ENCODE results near the gene BCL6B.
A peak's percentile ranks its signal among the peaks of the same experiment; 100 is the strongest.
"Not testable (repeated sequence)": the region's sequence is repeated elsewhere in the genome, so short reads cannot be mapped to it uniquely, and the experiment has no call there.

BCL6B gene

DNA sequence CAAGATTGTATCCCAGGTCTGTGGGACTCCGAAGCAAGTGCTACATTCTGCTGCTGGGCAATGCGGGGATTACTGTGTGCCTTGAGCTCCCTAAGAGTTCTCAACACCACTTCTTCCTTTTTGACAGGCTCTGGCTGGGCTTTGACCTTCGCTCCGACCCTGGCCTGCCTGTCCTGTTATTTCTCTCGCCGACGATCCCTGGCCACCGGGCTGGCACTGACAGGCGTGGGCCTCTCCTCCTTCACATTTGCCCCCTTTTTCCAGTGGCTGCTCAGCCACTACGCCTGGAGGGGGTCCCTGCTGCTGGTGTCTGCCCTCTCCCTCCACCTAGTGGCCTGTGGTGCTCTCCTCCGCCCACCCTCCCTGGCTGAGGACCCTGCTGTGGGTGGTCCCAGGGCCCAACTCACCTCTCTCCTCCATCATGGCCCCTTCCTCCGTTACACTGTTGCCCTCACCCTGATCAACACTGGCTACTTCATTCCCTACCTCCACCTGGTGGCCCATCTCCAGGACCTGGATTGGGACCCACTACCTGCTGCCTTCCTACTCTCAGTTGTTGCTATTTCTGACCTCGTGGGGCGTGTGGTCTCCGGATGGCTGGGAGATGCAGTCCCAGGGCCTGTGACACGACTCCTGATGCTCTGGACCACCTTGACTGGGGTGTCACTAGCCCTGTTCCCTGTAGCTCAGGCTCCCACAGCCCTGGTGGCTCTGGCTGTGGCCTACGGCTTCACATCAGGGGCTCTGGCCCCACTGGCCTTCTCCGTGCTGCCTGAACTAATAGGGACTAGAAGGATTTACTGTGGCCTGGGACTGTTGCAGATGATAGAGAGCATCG, 15.4 kb downstream of the BCL6B start:
- no peaks in the 10 kb centered on the region for H3K9me3 ChIP-seq (ENCODE audit: low read length)

DNA sequence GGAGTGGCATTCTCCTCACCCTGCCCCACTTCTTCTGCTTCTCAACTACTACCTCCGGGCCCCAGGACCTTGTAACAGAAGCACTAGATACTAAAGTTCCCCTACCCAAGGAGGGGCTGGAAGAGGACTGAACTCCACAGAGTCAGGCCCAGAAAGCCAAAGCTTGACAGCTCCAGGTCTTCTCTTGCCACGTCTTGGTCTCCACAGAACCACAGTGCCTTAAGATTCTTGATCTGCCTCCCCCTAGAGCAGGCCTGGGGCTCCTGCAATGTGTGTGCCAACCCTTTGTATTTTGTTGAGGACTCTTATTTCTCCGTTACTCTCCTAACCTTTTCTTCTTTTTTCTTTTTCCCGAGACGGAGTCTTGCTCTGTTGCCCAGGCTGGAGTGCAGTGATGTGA, 17.0 kb downstream of the BCL6B start:
- no peak overlapping the region for H3K9ac ChIP-seq (ENCODE audit: low read length)
- no peak overlapping the region for H3K27ac ChIP-seq (ENCODE audit: low read depth, low read length)
- H3K4me3 ChIP-seq (ENCODE audit: low read depth in 1 of 2, low read length in 2 of 2), result no peak overlapping the region
- H3K27me3 ChIP-seq (ENCODE audit: control insufficient read depth in 1 of 2, insufficient read depth in 2 of 2, low read length in 2 of 2), result peaks cover 0 to 25% of the 10 kb centered on the region in 2 donors
- H3K4me1 ChIP-seq (ENCODE audit: insufficient read depth, low read length), result peaks cover 14% of the 10 kb centered on the region
- H3K9me3 ChIP-seq (ENCODE audit: low read length), result no peaks in the 10 kb centered on the region
- no peaks in the 10 kb centered on the region for H3K36me3 ChIP-seq (ENCODE audit: insufficient read depth, low read length)

More for the DNA sequence above, 15.4 kb downstream of the BCL6B start:
- no peak overlapping the region for H3K9ac ChIP-seq (ENCODE audit: low read length)
- H3K4me1 ChIP-seq (ENCODE audit: insufficient read depth, low read length), result peaks cover 14% of the 10 kb centered on the region
- no peaks in the 10 kb centered on the region for H3K36me3 ChIP-seq (ENCODE audit: insufficient read depth, low read length)
- no peak overlapping the region for H3K4me3 ChIP-seq (ENCODE audit: low read depth in 1 of 2, low read length in 2 of 2)
- H3K27me3 ChIP-seq (ENCODE audit: control insufficient read depth in 1 of 2, insufficient read depth in 2 of 2, low read length in 2 of 2), result peaks cover 0 to 15% of the 10 kb centered on the region in 2 donors
- no peak overlapping the region for H3K27ac ChIP-seq (ENCODE audit: low read depth, low read length)

DNA sequence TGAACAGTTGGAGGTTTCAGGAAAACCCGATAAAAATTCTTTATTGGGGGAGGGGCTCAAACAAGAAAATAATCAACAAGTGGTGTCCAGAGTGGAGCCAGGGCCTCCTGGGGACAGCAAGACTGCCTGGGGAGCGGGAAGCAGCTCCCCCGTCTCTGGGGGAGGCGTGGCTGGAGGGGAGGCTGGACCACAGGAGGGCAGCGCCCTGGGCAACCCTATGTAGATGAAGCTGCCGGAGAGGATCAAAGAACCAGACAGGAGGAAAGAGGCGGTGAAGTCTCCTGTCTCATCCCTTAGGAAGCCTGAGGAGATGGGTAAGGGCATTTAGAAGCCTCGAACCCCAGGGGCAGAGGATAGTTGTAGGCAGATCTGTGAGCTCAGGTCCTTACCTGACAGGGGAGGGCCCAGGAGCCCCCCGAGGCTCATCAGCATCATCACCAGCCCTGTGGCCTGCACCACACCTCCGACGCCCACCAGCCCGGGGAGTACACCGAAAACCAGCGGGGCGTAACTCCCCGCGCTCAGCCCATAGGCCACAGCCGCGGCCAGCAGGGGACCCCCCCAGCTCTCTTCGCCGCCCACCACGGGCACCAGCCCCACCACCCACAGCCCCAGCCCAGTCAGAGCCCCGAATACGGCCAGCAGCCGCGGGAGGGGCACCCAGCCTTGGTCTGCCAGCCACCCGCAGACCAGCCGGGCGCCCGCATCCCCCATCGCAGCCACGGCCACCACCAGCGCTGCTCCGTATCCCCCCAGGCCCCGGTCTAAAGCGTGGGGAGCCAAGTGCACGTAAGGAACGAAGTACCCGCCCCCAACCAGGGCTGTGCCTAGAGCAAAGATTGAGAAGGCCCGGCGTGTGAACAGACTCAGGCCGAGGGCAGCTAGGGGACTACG, 19.0 kb downstream of the BCL6B start:
- Histone ChIP-seq H3K27ac (ENCODE audit: low read depth, low read length) (no peak overlapping the region), H3K9me3 (ENCODE audit: low read length) (no peaks in the 10 kb centered on the region), H3K4me1 (ENCODE audit: insufficient read depth, low read length) (peaks cover 10% of the 10 kb centered on the region), H3K27me3 (ENCODE audit: control insufficient read depth in 1 of 2, insufficient read depth in 2 of 2, low read length in 2 of 2) (peaks cover 0 to 25% of the 10 kb centered on the region in 2 donors), H3K9ac (ENCODE audit: low read length) (no peak overlapping the region), H3K36me3 (ENCODE audit: insufficient read depth, low read length) (no peaks in the 10 kb centered on the region), H3K4me3 (ENCODE audit: low read depth in 1 of 2, low read length in 2 of 2) (no peak overlapping the region)

DNA sequence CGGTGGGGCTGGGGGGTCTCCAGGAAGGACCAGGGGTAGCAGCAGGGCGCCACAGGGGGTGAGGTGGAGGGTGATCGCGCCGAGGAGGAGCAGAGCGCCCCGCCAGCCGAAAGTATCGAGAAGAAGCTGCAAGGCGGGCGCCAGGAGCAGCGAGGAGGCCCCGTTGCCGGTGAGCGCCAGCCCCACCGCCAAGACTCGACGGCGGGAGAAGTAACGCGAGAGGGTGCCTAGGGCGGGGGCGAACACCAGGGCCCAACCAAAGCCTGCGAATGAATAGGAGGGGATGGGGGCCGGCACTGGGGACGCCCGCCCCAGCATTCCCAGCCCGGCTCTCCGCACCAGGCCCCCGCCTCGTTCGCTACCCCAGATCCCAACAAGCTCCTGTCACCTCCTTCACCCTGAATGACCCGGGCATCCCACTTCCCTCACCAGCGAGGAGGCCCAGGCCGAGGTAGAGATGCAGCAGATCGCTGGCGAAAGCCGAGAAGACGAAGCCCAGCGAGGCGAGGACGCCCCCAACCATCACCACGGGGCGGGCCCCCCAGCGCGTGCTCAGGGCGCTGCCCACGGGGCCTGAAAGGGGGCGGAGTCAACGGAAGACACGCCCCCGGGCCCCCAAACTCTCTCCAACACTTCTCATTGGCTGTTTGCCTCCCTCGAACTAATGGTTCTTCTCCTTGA, 19.8 kb downstream of the BCL6B start:
- no peak overlapping the region for H3K27ac ChIP-seq (ENCODE audit: low read depth, low read length)
- peaks cover 0 to 25% of the 10 kb centered on the region in 2 donors for H3K27me3 ChIP-seq (ENCODE audit: control insufficient read depth in 1 of 2, insufficient read depth in 2 of 2, low read length in 2 of 2)
- peak overlapping the region; percentile 49 to 55 for H3K4me3 ChIP-seq (ENCODE audit: low read depth in 1 of 2, low read length in 2 of 2)
- no peaks in the 10 kb centered on the region for H3K36me3 ChIP-seq (ENCODE audit: insufficient read depth, low read length)
- H3K9me3 ChIP-seq (ENCODE audit: low read length), result no peaks in the 10 kb centered on the region
- peaks cover 10% of the 10 kb centered on the region for H3K4me1 ChIP-seq (ENCODE audit: insufficient read depth, low read length)
- no peak overlapping the region for H3K9ac ChIP-seq (ENCODE audit: low read length)

DNA sequence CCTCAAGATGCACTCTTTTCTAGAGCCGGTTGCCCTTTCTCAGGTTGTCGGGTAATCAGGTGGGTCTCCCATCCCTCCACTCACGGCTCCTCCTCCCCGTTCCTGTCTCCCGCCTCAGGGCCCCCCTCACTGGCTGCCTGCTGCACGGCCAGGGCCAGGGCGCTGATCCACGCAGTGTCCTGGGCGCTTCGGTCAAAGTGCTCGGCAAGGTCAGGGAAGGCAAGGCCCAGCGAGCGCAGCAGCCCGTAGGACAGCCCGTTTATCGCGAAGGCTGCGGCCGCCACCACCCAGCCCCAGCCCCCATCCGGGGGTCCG, 20.3 kb downstream of the BCL6B start:
- peaks cover 10% of the 10 kb centered on the region for H3K4me1 ChIP-seq (ENCODE audit: insufficient read depth, low read length)
- H3K9ac ChIP-seq (ENCODE audit: low read length), result no peak overlapping the region
- H3K27me3 ChIP-seq (ENCODE audit: control insufficient read depth in 1 of 2, insufficient read depth in 2 of 2, low read length in 2 of 2), result peaks cover 0 to 25% of the 10 kb centered on the region in 2 donors
- peak overlapping the region; percentile 58 for H3K27ac ChIP-seq (ENCODE audit: low read depth, low read length)
- H3K9me3 ChIP-seq (ENCODE audit: low read length), result no peaks in the 10 kb centered on the region
- peak overlapping the region; percentile 49 to 55 for H3K4me3 ChIP-seq (ENCODE audit: low read depth in 1 of 2, low read length in 2 of 2)
- H3K36me3 ChIP-seq (ENCODE audit: insufficient read depth, low read length), result no peaks in the 10 kb centered on the region

DNA sequence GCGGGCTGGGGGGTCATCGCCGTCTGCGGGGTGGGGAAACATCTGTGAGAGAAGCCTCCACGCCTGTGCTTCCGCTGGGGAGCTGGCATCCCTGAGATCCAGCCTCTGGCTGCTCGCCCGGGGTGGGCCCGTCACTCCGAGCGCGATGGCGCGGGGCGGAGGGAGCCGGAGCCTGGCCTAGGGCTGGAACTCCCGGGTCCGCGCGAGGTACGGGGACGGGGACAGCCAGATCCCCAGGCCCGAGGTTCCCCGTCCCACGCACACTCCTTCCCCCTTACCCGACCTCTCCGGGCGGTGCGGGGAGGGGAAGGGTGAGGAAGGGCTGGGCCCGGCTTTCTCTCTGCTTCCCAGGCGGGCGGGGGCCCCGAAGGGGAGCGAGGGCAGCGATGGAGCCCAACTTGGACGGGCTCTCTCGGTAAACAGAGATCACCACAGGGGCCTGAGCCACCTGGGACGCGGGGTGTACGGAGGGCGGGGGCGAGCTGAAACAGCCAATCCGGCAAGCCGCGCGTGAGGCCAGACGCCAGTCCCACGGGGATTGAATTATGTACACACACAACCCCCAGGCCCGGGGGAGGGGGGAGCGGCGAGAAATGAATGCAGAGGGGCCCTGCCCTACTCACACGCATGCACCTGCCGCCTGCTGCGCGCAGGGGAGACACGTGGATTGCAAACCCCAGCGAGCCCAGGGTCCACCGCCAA, 20.8 kb downstream of the BCL6B start, which contains the start of gene SLC16A11:
Gene SLC16A11 (minus strand): TSS at position 596 of the 702 bp plus-strand sequence. CDS start 579 bp downstream, at position 17.
- no peaks in the 10 kb centered on the region for H3K9me3 ChIP-seq (ENCODE audit: low read length)

DNA sequence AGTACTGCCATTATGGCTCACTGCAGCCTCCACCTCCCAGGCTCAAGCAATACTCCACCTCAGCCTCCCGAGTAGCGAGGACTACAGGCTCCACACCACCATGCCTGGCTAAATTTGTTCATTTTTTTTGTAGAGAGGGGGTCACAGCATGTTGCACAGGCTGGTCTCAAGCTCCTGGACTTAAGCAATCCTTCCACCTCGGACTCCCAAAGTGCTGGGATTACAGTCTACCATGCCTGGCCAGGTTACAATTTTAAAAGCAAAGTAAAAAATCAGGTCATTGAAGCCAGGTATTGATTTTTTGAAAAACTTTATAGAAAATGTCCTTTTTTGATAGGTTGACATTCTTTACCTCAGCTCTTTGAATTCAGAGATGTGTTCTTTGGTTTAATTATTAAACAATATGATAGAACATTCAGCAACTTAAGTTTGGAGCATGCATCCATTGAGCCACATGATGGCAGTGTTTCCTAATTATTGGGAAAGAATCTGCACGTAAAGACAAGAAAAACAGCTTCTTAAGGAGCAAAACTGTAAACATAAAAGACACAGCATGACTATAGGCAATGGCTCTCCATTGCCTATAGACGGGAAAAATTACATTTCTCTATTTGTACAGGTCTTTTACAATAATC, 22.8 kb downstream of the BCL6B start:
- H3K36me3 ChIP-seq (ENCODE audit: insufficient read depth, low read length), result no peaks in the 10 kb centered on the region
- peak overlapping the region in 1 of 2 donors; percentile 51 for H3K4me3 ChIP-seq (ENCODE audit: low read depth in 1 of 2, low read length in 2 of 2)
- H3K9ac ChIP-seq (ENCODE audit: low read length), result no peak overlapping the region
- H3K27me3 ChIP-seq (ENCODE audit: control insufficient read depth in 1 of 2, insufficient read depth in 2 of 2, low read length in 2 of 2), result peaks cover 0 to 25% of the 10 kb centered on the region in 2 donors
- peak overlapping the region; percentile 81 for H3K27ac ChIP-seq (ENCODE audit: low read depth, low read length)
- peaks cover 10% of the 10 kb centered on the region for H3K4me1 ChIP-seq (ENCODE audit: insufficient read depth, low read length)
- no peaks in the 10 kb centered on the region for H3K9me3 ChIP-seq (ENCODE audit: low read length)

More for the DNA sequence above, 20.8 kb downstream of the BCL6B start, which contains the start of gene SLC16A11:
- Histone ChIP-seq H3K9ac (ENCODE audit: low read length) (no peak within 1 kb of the TSS), H3K4me3 (ENCODE audit: low read depth in 1 of 2, low read length in 2 of 2) (peak within 1 kb of the TSS; percentile 49 to 55), H3K27ac (ENCODE audit: low read depth, low read length) (peak within 1 kb of the TSS; percentile 58), H3K4me1 (ENCODE audit: insufficient read depth, low read length) (peaks cover 10% of the 10 kb centered on the region), H3K36me3 (ENCODE audit: insufficient read depth, low read length) (no peaks in the 10 kb centered on the region), H3K27me3 (ENCODE audit: control insufficient read depth in 1 of 2, insufficient read depth in 2 of 2, low read length in 2 of 2) (peaks cover 0 to 25% of the 10 kb centered on the region in 2 donors)

DNA sequence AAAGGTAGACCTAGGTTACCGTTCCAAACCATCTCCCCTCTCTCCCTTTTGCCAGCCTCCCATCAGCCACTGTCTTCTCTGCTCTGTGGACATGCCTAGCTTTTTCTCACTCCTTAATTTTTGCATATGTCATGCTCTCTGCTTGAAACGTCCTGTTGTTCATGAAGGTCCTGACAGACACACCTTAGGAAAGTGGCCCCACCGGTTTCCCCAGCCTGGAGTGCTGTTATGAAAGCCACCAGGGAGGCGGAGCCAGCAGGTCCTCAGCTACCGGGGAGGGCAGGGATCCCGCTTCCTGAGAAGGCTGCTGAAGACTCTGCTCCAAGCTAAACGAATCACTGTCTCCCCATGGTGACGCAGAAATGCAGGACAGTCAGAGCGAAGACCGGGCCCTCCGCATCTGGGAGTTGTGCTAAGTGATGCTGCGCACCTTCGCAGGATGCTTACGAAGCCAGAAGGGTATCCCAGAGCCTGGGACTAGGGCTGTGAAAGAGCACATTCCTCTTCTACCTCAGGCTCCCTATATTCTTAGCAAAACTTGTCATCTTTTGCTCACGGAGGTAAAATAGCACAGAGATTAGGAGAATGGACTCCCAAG, 23.4 kb downstream of the BCL6B start:
- no peaks in the 10 kb centered on the region for H3K36me3 ChIP-seq (ENCODE audit: insufficient read depth, low read length)
- H3K27me3 ChIP-seq (ENCODE audit: control insufficient read depth in 1 of 2, insufficient read depth in 2 of 2, low read length in 2 of 2), result peaks cover 0 to 25% of the 10 kb centered on the region in 2 donors
- peak overlapping the region; percentile 23 to 51 for H3K4me3 ChIP-seq (ENCODE audit: low read depth in 1 of 2, low read length in 2 of 2)
- peak overlapping the region; percentile 6 for H3K9ac ChIP-seq (ENCODE audit: low read length)
- peak overlapping the region; percentile 81 for H3K27ac ChIP-seq (ENCODE audit: low read depth, low read length)
- H3K9me3 ChIP-seq (ENCODE audit: low read length), result no peaks in the 10 kb centered on the region
- H3K4me1 ChIP-seq (ENCODE audit: insufficient read depth, low read length), result peaks cover 10% of the 10 kb centered on the region

DNA sequence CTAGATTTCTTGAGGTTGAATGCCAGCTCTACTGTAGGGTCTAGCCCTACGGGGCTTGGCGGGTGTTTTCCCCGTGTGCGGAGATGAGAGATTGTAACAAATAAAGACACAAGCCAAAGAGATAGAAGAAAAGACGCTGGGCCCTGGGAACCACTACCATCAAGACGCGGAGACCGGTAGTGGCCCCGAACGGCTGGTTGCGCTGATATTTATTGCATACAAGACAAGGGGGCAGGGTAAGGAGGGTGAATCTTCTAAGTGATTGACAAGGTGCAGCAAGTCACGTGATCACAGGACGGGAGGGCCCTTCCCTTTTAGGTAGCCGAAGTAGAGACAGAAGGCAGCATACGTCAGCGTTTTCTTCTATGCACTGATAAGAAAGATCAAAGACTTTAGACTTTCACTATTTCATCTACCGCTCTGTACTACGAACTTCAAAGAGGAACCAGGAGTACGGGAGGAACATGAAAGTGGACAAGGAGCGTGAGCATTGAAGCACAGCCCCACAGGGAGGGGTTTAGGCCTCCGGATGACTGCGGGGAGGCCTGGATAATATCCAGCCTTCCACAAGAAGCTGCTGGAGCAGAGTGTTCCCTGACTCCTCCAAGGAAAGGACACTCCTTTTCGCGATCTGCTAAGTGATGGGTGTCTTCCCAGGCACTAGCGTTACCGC, 24.0 kb downstream of the BCL6B start:
- H3K27ac ChIP-seq (ENCODE audit: low read depth, low read length), result peak overlapping the region; percentile 81
- not testable (repeated sequence) for H3K4me1 ChIP-seq (ENCODE audit: insufficient read depth, low read length); H3K36me3 ChIP-seq (ENCODE audit: insufficient read depth, low read length); H3K9me3 ChIP-seq (ENCODE audit: low read length)
- peak overlapping the region; percentile 6 for H3K9ac ChIP-seq (ENCODE audit: low read length)
- peaks cover 0 to 23% of the 10 kb centered on the region in 2 donors for H3K27me3 ChIP-seq (ENCODE audit: control insufficient read depth in 1 of 2, insufficient read depth in 2 of 2, low read length in 2 of 2)
- H3K4me3 ChIP-seq (ENCODE audit: low read depth in 1 of 2, low read length in 2 of 2), result peak overlapping the region; percentile 23 to 51

DNA sequence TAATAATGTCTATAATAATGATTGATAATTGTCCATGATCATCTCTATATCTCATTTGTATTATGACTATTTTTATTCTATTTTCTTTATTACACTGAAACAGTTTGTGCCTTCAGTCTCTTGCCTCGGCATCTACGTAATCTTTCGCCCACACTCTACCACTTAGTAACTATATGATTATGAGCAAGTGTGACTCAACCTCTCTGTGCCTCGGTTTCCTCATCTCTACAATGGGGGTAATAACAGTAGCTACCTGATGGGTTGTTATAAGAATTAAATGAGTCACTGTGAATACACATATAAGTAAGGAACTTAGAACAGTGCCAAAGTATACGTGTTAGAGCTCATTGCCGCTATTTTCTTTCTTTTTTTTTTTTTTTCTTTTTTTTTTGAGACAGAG, 24.7 kb downstream of the BCL6B start:
- H3K4me1 ChIP-seq (ENCODE audit: insufficient read depth, low read length), result peaks cover 10% of the 10 kb centered on the region
- no peak overlapping the region for H3K27ac ChIP-seq (ENCODE audit: low read depth, low read length)
- H3K9me3 ChIP-seq (ENCODE audit: low read length), result no peaks in the 10 kb centered on the region
- H3K27me3 ChIP-seq (ENCODE audit: control insufficient read depth in 1 of 2, insufficient read depth in 2 of 2, low read length in 2 of 2), result peaks cover 0 to 17% of the 10 kb centered on the region in 2 donors
- no peaks in the 10 kb centered on the region for H3K36me3 ChIP-seq (ENCODE audit: insufficient read depth, low read length)
- no peak overlapping the region for H3K9ac ChIP-seq (ENCODE audit: low read length)
- H3K4me3 ChIP-seq (ENCODE audit: low read depth in 1 of 2, low read length in 2 of 2), result no peak overlapping the region

Data from muscle layer of colon (tissue), 2 donors.